KMS-11 (cell line): ENCODE measurements around the gene ZNF385A.

Source experiments
- H2AFZ ChIP-seq: fragments of 200-600 bp; sonication (generic); 2 replicates; pipeline ENCODE4 v1.6.1; 2016; ENCODE audit warnings: antibody characterized with exemption, mixed run types, low read depth
- H3K27ac ChIP-seq: fragments of 200-600 bp; sonication (generic); 2 replicates; pipeline ENCODE4 v1.6.1; 2016; ENCODE audit warnings: mild to moderate bottlenecking, mixed run types
- H3K27me3 ChIP-seq: fragments of 200-600 bp; sonication (generic); 2 replicates; pipeline ENCODE4 v1.6.1; 2017; ENCODE audit warnings: mild to moderate bottlenecking, low read depth, mixed run types, moderate library complexity; ENCODE audit not compliant: insufficient read depth
- H3K36me3 ChIP-seq: fragments of 200-600 bp; sonication (generic); 2 replicates; pipeline ENCODE4 v1.6.1; 2017; ENCODE audit warnings: mild to moderate bottlenecking, mixed run types; ENCODE audit not compliant: insufficient read depth
- H3K4me1 ChIP-seq: fragments of 200-600 bp; sonication (generic); 2 replicates; pipeline ENCODE4 v1.6.1; 2016; ENCODE audit warnings: mild to moderate bottlenecking, low read depth, mixed run types; ENCODE audit not compliant: poor library complexity, severe bottlenecking
- H3K4me2 ChIP-seq: fragments of 200-600 bp; sonication (generic); 2 replicates; pipeline ENCODE4 v1.7.0; 2016; ENCODE audit warnings: mild to moderate bottlenecking, mixed run types
- H3K4me3 ChIP-seq: fragments of 200-600 bp; sonication (generic); IDR thresholded peaks from 2 replicates; pipeline ENCODE4 v1.6.1; 2017; ENCODE audit warnings: low read depth, low read length, mixed read lengths; ENCODE audit not compliant: insufficient read depth
- H3K79me2 ChIP-seq: fragments of 200-600 bp; sonication (generic); 2 replicates; pipeline ENCODE4 v1.6.1; 2016; ENCODE audit warnings: low read depth, mixed run types; ENCODE audit not compliant: insufficient read depth
- H3K9ac ChIP-seq: fragments of 200-600 bp; sonication (generic); 2 replicates; pipeline ENCODE4 v1.6.1; 2016; ENCODE audit warnings: mild to moderate bottlenecking, mixed run types
- H4K20me1 ChIP-seq: fragments of 200-600 bp; sonication (generic); 2 replicates; pipeline ENCODE4 v1.6.1; 2016; ENCODE audit warnings: mild to moderate bottlenecking, mixed run types; ENCODE audit not compliant: insufficient read depth
- TF ChIP-seq, protein P1 (sequence below): fragments of 200-600 bp; sonication (generic); conservative IDR thresholded peaks from 2 replicates; pipeline ENCODE4 v1.6.1; 2017; ENCODE audit warnings: low read depth, mild to moderate bottlenecking, antibody characterized with exemption, low read length, moderate library complexity, mixed read lengths

The ZNF385A gene

GRCh38 chr12:54390176-54390667, 5.7 kb upstream of the ZNF385A start:
- H3K36me3 ChIP-seq: no peaks in the 10 kb centered on the region

DNA sequence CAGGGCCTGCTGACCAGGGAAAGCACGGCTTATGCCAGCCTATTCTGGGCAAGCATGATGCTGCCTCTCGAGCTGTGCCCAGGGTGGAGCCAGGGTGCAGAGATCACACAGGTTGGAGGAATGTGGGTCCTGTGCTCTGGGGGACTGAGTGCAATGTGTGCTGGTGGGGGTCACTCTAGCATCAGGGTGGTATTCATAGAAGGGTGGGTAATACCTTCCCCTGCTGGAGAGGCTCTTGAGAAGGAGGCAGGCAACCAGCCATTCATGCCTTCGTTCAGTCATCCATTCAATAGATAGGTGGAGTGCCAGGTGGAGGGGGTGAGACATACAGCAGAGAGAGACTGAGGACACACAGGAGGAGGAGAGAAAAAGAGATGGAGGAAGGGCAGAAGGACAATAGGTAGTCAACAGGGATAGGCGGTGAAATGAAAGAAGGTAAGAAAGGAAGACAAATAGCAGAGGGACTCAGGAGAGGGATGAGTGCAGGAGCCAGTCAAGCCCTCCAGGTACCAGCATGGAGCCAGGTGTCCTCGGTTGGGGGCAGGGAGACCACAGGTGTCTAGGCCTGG, 5.2 kb upstream of the ZNF385A start:
- H4K20me1 ChIP-seq: no peaks in the 10 kb centered on the region
- H2AFZ ChIP-seq: no peak overlapping the region
- no peaks in the 10 kb centered on the region for H3K4me1 ChIP-seq
- TF ChIP-seq, protein P1, sequence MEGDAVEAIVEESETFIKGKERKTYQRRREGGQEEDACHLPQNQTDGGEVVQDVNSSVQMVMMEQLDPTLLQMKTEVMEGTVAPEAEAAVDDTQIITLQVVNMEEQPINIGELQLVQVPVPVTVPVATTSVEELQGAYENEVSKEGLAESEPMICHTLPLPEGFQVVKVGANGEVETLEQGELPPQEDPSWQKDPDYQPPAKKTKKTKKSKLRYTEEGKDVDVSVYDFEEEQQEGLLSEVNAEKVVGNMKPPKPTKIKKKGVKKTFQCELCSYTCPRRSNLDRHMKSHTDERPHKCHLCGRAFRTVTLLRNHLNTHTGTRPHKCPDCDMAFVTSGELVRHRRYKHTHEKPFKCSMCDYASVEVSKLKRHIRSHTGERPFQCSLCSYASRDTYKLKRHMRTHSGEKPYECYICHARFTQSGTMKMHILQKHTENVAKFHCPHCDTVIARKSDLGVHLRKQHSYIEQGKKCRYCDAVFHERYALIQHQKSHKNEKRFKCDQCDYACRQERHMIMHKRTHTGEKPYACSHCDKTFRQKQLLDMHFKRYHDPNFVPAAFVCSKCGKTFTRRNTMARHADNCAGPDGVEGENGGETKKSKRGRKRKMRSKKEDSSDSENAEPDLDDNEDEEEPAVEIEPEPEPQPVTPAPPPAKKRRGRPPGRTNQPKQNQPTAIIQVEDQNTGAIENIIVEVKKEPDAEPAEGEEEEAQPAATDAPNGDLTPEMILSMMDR: no peak
- no peaks in the 10 kb centered on the region for H3K79me2 ChIP-seq
- no peaks in the 10 kb centered on the region for H3K36me3 ChIP-seq
- H3K27ac ChIP-seq: no peak overlapping the region
- H3K4me3 ChIP-seq: no peak overlapping the region
- peaks cover 11% of the 10 kb centered on the region; the same call in 1 of the 2 replicates for H3K27me3 ChIP-seq
- H3K9ac ChIP-seq: no peak overlapping the region
- H3K4me2 ChIP-seq: no peak overlapping the region

More at GRCh38 chr12:54390176-54390667, 5.7 kb upstream of the ZNF385A start:
- peaks cover 11% of the 10 kb centered on the region; the same call in 1 of the 2 replicates for H3K27me3 ChIP-seq
- no peaks in the 10 kb centered on the region for H3K79me2 ChIP-seq
- H3K4me3 ChIP-seq: no peak overlapping the region
- no peak overlapping the region for H3K9ac ChIP-seq
- no peak overlapping the region for H3K27ac ChIP-seq
- TF ChIP-seq, protein P1: no peak
- H3K4me1 ChIP-seq: no peaks in the 10 kb centered on the region
- H2AFZ ChIP-seq: no peak overlapping the region
- no peaks in the 10 kb centered on the region for H4K20me1 ChIP-seq
- H3K4me2 ChIP-seq: no peak overlapping the region

DNA sequence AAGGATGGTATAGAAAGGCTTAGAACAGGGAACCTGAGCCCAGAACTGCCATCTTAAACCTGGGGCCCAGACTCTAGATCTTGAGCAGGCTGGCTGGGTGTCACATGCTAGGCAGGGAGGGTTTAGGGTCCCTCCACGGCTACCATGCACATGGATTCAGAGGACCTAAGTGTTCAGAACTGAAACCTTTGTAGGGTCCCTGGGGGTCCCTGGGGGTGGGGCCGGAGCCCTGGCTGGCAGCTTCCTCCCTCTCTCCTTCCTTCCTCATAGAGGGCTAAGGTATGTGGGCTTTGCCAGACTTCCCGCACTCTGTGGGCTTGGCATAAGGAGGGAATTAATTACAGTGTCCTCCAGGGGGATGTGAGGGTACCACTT, 4.6 kb upstream of the ZNF385A start:
- Histone ChIP-seq H3K4me1 (no peaks in the 10 kb centered on the region), H2AFZ (no peak overlapping the region), H3K27ac (no peak overlapping the region), H3K4me3 (no peak overlapping the region), H3K9ac (no peak overlapping the region), H3K36me3 (no peaks in the 10 kb centered on the region), H3K79me2 (no peaks in the 10 kb centered on the region), H3K4me2 (no peak overlapping the region), H4K20me1 (no peaks in the 10 kb centered on the region), H3K27me3 (peaks cover 11% of the 10 kb centered on the region; the same call in 1 of the 2 replicates)
- TF ChIP-seq, protein P1: no peak

DNA sequence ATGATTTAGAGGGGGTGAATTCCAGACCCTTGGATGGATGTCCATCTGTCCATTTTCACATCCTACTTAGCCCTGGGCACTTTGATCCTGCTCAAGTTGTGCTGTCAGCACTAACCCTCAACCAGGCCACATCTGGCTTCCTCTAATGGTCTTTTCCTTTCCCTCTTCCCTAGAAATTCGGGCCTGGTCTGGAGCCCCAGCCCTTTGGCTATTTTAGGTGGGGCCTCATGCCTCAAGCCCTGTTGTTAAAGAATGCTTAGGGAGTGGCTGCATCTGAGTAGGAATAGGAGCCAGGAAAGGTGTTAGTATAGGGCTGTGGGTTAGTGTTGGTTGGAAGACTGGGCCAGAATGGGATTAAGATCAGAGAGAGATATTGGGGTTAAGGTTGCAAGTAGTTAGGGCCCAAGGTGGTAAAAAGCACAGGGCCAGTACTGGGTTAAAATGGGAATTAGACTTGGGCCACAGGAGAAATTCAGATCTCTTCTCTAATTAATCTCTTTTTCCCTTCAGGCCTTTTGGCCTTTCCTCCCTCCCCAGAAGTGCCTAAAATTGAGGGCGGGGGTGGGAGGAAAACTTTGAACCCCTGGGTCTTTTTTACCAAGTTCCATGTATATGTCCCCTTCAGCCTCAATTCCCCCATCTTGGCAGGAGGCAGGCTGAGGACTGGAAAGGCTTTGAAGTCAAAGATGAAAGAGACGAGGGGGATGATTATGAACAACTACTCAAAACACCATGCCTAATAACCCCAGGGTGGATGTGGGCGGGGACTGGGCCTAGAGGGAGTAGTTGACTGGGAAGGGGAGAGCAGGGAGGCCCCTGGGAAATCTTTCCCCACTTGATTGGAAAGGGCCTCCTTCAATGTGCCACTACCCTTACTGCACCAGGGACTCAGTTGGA, 4.0 kb upstream of the ZNF385A start:
- Histone ChIP-seq H4K20me1 (no peaks in the 10 kb centered on the region), H3K4me1 (no peaks in the 10 kb centered on the region), H3K4me2 (no peak overlapping the region), H3K4me3 (no peak overlapping the region), H3K27me3 (peaks cover 11% of the 10 kb centered on the region; the same call in 1 of the 2 replicates), H3K36me3 (no peaks in the 10 kb centered on the region), H3K79me2 (no peaks in the 10 kb centered on the region), H2AFZ (no peak overlapping the region), H3K9ac (no peak overlapping the region), H3K27ac (no peak overlapping the region)
- TF ChIP-seq, protein P1: no peak
